GM19328 (cell line): ENCODE results near the gene TRIM10.
"Not testable (repeated sequence)": the region's sequence is repeated elsewhere in the genome, so short reads cannot be mapped to it uniquely, and the experiment has no call there.

Experiments
- ATAC-seq: cut with Tn5 transposase; IDR thresholded peaks from one replicate; pipeline ENCODE4 v1.9.1; 2021; ENCODE audit warnings: mild to moderate bottlenecking, moderate library complexity; ENCODE audit not compliant: unreplicated experiment

The TRIM10 gene

DNA sequence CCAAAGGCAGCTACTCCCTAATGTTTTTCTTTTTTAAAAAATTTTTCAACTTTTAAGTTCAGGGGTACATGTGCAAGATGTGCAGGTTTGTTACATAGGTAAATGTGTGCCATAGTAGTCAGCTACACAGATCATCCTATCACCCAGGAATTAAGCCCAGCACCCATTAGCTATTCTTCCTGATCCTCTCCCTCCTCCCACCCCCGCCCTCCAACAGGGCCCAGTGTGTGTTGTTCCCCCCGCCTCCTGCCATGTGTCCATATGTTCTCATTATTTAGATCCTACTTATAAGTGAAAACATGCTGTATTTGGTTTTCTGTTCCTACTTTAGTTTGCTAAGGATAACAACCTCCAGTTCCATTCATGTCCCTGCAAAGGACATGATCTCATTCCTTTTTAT is 14.8 kb upstream of the TRIM10 start:
- no peak for ATAC-seq

DNA sequence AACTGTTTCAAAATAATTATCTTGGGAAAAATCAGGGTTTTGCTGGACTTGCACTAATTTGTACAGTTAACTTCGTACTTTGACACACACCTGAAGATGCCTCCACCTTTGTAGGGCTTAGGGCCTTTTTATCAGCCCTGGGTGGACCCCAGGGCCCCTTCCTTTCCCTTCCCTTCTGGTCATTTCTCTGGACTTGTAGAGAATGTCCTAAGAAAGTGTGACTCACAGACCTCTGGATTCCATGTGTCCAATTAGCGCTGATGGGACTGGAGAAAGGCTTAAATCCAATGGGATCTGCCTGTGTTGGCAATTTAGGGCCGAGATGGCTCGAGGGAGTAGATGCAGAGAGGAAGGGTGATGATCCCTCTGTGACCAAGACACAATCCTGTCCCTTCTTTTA is 11.7 kb upstream of the TRIM10 start:
- no peak for ATAC-seq

GRCh38 chr6:30171677-30172471 is 10.9 kb upstream of the TRIM10 start:
- ATAC-seq: no peak

GRCh38 chr6:30169658-30170614 is 8.9 kb upstream of the TRIM10 start:
- ATAC-seq: no peak

GRCh38 chr6:30168741-30169140 is 7.7 kb upstream of the TRIM10 start:
- ATAC-seq: no peak

DNA sequence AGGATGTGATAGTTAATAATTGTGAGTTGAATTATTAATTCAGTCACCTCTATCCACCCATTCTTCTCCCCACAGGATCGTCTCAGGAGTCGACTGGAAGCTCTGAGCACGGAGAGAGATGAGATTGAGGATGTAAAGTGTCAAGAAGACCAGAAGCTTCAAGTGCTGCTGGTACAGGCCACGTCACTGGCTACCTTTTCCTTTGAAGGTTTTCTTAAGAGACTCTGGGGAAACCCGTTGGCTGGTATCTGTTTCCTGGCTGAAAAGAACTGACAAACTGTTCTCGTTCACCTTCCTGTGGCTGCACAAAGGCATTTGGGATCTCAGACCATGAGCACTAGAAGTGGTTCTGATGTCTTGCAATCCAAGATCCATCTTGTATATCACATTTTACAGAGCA is 6.1 kb upstream of the TRIM10 start:
- no peak for ATAC-seq

GRCh38 chr6:30165238-30165637 is 4.2 kb upstream of the TRIM10 start:
- not testable (repeated sequence) for ATAC-seq

DNA sequence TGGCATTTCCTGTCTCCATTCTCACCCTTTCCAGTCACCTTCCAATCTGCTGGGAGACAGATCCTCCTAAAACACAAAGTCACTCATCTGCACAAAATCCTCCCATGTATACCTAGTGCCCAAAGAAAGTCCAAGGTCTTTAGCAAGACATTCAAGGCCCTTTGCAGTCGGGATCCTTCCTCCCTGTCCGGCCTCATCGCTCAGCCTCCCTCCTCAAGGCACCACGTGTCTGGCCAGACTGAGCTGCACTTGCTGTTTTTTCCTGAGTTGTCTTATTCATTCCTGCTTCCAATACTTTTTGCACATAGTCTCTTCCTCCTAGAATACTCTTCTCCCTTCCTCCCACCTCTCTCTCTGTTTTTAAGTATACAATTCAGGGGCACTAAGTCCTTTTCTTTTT is 3.7 kb upstream of the TRIM10 start:
- ATAC-seq: no peak

- no peak for ATAC-seq
Measured at GRCh38 chr6:30163918-30164654, 3.1 kb upstream of the TRIM10 start.

DNA sequence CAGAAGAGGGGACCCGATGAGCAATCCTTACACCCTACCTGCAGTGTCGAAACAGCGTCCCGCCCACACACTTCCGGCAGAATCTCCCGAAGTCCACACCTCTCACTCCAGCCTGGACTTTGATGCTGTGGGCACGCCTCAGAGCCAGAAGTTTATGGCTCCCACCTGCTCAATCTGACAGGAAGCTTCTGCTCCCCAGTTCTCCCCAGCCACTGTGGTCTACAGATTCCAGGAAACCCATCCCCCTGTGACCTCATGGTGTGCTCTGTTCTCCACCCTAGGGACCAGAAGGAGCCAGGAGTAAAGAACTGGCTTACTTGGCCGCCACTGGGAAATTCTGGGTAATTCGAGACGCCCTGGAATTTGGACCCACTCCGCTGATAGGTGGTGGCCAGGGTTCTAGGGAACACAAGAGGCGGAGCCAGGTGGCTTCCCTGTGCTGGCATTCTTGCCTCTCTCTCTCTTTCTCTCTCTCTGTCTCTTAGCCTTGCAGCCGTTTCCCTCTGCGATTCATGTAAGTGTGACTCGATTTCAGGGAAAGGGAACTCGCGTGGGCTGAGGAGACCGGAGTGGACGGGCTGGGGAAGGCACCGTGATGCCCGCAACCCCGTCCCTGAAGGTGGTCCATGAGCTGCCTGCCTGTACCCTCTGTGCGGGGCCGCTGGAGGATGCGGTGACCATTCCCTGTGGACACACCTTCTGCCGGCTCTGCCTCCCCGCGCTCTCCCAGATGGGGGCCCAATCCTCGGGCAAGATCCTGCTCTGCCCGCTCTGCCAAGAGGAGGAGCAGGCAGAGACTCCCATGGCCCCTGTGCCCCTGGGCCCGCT is 2.3 kb upstream of the TRIM10 start, which contains the start of gene TRIM15:
Gene TRIM15, plus strand, starts transcription at position 457 of the 828 bp plus-strand sequence. Its CDS starts 139 bp downstream, at position 596.
- ATAC-seq: no peak

DNA sequence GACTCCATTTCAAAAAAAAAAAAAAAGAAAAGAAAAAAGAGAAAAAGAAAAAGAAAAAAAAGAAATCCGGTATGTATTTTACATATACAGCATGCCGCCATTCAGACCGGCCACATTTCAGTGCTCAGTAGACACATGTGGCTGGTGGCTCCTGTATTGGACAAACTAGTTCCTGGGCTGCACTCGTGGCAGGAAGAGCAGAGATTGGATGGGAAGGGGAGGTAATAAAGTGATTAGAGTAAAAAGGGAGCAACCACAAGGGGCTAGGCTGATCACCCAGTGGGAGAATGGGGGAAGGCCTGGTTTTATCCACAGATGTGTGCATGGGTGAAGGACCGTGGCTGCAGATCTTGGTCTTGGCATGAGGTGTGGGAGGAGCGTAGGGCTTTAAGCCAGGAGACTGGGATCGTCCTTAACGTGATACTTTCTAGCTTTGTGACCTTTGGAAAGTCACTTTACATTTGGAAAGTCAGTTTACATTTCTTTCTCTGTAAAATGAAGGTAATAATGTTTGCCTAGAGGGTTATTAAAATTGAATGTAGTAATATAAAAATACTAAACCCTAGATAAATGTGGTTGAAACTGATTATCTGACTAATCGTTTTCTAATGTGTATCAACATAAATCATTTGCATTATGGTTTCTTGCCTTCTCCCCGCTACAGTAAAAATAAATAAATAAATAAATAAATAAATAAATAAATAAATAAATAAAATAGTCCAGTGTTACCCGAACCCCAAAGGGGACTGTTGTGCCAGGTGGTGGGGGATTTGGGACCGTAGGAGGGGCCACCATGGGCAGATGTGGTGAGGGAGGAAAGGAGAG is 1.5 kb upstream of the TRIM10 start:
- ATAC-seq: no peak

DNA sequence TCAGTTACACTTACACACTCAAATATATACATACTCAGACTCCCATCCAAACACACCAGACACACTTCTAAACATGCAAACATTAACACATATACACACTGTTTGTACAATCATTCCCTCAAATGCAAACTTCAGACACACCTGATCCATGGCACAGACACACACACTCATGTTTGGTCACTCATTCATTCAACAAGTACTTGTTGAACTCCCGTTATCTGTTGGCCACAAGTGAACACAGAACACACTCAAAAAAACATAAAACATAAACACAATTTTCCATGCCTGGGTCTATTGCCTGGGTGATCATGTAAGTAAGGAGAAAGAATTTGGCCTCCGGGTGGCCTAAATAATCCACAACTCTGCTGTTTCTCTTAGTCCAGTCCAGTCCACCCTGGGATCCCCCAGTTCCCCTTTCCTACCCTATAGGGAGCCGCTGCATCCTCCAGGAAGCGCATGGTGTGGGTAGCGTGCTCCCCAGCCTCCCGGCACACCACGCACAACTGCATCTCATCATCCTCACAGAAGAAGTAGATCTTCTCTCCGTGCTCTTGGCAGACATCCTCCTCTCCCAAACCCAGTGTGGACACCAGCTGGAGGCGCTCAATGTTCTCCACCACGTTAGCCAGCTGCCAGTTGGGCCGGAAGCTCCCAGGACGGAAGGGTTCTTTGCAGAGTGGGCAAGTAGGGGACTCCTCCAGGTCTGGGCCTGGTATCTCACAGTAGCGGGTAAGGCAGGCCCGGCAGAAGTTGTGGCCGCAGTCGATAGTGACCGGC is 815 bp downstream of the TRIM10 start:
- no peak for ATAC-seq

GRCh38 chr6:30158475-30159040 is 2.5 kb downstream of the TRIM10 start:
- no peak for ATAC-seq

DNA sequence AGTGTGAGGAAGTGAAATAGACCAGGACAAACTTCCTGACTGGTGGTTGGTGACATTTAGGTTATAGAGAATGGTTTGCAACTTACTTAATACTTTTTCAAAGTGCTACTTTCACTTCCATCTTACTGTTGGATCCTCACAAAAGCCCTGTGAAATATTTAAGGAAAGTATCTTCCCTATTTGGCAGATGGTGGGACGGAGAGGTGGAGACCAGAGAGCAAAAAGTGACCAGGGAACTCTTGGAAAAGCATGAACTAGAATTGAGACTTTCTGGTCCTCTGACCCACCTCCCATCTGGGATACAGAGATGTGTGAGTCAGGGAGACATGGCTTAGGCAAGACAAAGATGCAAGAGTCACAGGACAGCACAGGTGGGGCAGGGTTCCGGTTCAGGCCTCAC is 3.0 kb downstream of the TRIM10 start:
- ATAC-seq: no peak

- no peak for ATAC-seq
Measured at GRCh38 chr6:30157581-30157980, 3.4 kb downstream of the TRIM10 start.

DNA sequence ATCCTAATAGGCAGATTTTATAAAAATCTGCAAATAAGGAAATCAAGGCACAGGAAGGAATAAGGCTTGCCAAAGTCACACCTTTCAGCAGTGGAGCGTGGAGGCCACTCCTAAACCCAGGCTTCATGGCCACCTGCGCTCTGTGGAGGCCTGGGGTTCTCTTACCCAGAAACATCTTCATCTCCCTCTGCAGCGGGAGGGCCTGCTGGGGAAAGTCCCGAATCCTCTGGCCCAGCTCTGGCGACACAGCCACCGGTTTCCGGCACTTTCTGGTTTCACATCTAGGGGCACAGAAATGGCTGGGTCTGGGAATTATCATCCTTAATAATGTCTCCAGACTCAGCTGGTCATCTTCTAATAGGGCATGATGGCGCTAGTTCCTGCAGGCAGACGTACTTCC is 4.2 kb downstream of the TRIM10 start:
- no peak for ATAC-seq

DNA sequence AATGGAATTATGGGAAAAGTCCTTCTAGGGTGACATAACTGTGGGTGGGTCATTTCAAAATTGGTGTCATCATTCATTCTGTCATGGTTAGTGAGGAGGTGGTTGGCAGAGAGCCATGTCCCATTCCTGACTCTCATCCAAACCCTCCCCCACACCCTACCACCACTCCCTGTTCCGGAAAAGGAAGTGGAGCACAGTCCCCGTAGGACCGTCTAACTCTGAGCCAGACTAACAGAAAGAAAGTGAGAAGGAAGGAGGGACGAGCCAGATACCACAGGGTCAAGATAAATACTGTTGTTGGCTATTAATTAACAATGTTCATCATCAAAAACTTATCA is 4.8 kb downstream of the TRIM10 start:
- no peak for ATAC-seq

- no peak for ATAC-seq
Measured at GRCh38 chr6:30155520-30156261, 5.3 kb downstream of the TRIM10 start.
